Measurements from ENCODE around the gene SNX17. TPM values are rescaled to one million over a fixed set of nuclear protein-coding genes. Genes with fewer than 3 reads are reported as not detected.
A peak's percentile ranks its signal among the peaks of the same experiment; 100 is the strongest.

The SNX17 gene
- total RNA-seq, 1 donor from 2014 or later, result 64.6 TPM

DNA sequence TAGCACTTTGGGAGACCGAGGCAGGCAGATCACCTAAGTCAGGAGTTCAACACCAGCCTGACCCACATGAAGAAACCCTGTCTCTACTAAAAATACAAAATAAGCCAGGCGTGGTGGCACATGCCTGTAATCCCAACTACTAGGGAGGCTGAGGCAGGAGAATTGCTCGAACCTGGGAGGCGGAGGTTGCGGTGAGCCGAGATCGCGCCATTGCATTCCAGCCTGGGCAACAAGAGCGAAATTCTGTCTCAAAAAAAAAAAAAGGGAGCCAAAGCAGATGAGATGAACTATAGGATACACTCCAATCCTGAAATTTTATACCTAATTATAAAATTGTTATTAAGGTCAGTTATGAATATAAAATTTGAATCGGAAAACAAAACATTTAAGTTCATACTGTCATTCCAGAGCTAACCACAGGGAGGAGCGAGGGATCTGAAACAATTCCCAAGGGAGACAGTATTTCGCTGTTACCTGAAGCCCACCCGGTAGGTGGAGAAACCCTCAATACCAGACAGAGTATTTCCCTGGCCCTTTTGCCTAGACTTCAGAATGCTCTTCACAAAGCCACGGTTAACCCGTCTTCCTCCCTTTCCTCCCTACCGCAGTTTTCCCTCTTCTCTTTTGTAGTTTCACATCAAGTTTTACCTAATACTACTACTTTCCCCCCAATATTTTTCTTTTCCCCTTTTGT lies 37.5 kb downstream of the SNX17 start:
- no peak for DNase-seq (ENCODE audit: low read depth)
- H3K4me3 ChIP-seq (ENCODE audit: low read depth, low read length), result peak overlapping the region; percentile 87
- TF ChIP-seq, protein P1, sequence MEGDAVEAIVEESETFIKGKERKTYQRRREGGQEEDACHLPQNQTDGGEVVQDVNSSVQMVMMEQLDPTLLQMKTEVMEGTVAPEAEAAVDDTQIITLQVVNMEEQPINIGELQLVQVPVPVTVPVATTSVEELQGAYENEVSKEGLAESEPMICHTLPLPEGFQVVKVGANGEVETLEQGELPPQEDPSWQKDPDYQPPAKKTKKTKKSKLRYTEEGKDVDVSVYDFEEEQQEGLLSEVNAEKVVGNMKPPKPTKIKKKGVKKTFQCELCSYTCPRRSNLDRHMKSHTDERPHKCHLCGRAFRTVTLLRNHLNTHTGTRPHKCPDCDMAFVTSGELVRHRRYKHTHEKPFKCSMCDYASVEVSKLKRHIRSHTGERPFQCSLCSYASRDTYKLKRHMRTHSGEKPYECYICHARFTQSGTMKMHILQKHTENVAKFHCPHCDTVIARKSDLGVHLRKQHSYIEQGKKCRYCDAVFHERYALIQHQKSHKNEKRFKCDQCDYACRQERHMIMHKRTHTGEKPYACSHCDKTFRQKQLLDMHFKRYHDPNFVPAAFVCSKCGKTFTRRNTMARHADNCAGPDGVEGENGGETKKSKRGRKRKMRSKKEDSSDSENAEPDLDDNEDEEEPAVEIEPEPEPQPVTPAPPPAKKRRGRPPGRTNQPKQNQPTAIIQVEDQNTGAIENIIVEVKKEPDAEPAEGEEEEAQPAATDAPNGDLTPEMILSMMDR (conservative IDR thresholded peaks at IDR 0.05; ENCODE audit: low read depth, low read length), result peak; percentile 62

DNA sequence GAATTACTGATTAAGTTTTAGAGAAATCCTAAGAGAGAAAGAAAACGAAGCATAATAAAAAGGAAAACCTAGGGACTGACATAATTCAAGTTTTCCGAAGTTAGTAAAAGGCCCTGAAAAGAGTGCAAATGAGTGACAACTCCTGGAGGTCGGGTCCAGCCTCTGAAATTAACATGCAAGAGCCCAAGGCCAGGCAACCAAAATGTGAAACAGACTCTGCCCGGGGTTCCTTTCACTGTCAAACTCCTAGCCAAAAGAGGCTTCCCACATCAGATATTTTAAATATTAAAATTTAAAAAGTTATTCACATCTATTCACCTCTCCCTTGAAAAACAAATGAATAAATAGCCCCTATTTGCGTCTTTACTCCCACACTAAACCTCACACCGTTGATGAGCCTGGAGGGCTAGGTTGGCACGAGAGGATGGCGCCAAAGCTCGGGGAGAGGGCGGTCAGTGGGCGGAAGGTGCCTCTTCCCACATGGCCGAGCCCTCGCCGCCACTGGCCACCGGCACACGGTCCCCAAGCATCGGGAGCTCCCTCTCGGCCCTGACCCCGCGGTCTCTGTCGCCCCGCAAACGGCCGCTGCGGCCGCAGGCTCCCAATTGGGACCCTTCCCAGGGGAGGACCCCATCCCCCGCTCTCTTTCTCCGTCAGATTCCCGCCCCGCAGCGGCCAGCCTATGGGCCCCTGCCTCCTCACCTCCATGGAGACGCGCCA lies 38.3 kb downstream of the SNX17 start:
- TF ChIP-seq, protein P1 (conservative IDR thresholded peaks at IDR 0.05; ENCODE audit: low read depth, low read length), result no peak
- DNase-seq (ENCODE audit: low read depth), result no peak
- peak overlapping the region; percentile 87 for H3K4me3 ChIP-seq (ENCODE audit: low read depth, low read length)

DNA sequence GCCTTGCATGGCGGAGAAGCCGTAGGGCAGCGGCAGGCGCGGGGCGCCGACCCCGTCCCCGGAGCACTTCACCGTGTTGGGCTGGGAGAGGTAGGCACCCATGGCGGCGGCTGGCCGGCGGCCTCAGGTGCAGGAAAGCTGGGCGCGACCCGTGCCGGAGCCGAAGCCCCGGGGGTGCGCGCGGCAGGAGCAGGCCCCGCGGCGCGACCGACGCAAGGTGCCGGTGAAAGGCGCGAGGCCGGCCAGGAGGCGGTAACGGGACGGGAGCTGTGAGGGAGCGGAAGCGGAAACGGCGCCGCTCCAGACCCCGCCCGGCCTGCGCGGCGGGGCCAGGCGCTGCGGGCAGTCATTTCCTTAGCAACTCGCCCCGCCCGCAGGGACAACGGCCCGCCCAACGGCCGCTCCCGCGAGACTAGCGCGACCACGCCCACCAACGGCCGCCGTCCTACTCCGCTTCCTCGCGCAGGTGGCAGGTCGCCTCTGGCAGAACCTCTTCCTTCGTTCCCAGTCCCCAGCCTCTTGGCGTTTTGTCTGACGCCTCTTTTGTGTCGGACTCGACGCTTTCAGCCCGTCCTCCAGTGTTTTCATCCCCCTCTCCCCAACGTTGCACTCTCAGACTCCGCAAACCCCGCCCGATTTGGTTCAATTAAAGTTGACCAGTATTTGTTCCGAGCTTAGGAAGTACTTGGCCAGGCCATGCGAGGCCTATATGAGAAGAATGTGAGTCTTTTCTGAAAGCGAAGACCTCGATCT lies 39.1 kb downstream of the SNX17 start, which contains the start of gene PPM1G:
TSS of gene PPM1G (minus strand) at position 271 of the 753 bp plus-strand sequence. CDS start at position 102, 169 bp downstream.
- TF ChIP-seq, protein P1 (conservative IDR thresholded peaks at IDR 0.05; ENCODE audit: low read depth, low read length), result no peak
- DNase-seq (ENCODE audit: low read depth), result no peak
- H3K4me3 ChIP-seq (ENCODE audit: low read depth, low read length), result peak within 1 kb of the TSS; percentile 87

DNA sequence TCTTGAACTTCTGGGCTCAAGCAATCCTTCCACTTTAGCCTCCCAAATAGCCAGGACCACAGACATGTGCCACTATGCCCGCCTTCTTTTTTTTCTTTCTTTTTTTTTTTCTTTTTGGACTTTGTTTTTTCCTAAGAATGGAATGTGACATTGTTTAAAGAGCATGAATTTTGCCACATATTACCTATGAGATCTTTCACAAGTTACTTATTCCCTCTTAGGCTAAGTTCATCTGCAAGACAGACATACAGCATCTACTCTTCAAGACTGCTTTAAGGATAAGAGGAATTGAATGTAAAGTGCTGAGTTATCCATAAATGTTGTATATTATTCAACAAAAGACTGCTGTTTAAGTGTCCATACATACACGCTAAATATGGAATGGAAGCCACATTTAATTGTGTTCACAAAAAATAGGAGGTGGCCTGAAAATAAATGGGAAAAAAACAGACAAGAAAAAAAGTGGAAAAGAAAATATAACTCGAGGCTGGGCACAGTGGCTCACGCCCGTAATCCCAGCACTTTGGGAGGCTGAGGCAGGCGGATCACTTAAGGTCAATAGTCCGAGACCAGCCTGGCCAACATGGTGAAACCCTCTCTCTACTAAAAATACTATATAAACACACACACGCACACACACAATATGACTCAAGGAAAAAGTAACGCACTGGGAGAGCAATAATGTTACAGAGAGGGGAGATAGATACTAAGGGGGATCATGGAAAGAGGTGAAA lies 42.2 kb downstream of the SNX17 start:
- H3K4me3 ChIP-seq (ENCODE audit: low read depth, low read length), result no peak overlapping the region
- no peak for DNase-seq (ENCODE audit: low read depth)
- TF ChIP-seq, protein P1 (conservative IDR thresholded peaks at IDR 0.05; ENCODE audit: low read depth, low read length), result no peak

DNA sequence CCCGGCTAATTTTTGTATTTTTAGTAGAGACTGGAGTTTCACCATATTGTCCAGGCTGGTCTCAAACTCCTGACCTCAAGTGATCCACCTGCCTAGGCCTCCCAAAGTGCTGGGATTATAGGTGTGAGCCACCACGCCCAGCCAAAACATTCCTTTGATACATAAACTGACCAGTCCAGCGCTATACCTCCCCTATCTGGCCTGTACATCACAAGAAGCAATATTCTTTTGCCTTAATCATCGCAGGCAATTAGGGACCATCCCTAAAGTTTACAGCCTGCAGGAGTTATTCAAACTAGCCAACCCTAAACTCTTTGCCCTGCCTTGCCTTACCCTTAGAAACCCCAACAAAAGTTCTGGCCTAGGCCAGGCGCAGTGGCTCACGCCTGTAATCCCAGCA lies 45.7 kb downstream of the SNX17 start:
- H3K4me3 ChIP-seq (ENCODE audit: low read depth, low read length), result no peak overlapping the region
- DNase-seq (ENCODE audit: low read depth), result no peak
- TF ChIP-seq, protein P1 (conservative IDR thresholded peaks at IDR 0.05; ENCODE audit: low read depth, low read length), result no peak

DNA sequence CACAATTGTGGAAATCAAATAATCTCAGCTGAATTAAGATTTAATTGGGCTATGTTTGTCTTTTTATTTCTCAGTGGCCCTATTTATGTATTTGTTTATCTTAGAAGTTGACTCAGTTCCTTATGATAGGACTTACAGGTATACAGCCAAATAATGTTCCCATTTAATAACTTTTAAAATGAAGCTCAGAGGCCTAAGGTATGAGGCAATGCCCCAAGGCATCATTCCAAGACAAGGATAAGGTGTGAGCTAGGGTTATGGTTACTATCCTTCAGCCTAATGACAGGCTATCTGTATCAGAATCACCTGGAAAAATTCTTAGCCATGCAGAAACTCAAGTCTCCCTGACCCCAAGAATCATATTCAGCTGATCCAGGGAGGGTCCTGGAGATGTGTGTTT lies 50.6 kb downstream of the SNX17 start:
- no peak for DNase-seq (ENCODE audit: low read depth)
- no peak overlapping the region for H3K4me3 ChIP-seq (ENCODE audit: low read depth, low read length)
- TF ChIP-seq, protein P1 (conservative IDR thresholded peaks at IDR 0.05; ENCODE audit: low read depth, low read length), result no peak

Measured in epithelial cell of proximal tubule (primary cell).